H54 (cell line): ENCODE data around the gene ZCCHC13.
"Not testable (repeated sequence)": the region's sequence is repeated elsewhere in the genome, so short reads cannot be mapped to it uniquely, and the experiment has no call there.

ENCODE experiments used
- DNase-seq: peaks from one replicate; pipeline ENCODE4 v3.0.0; 2011; ENCODE audit warnings: low spot score, mixed read lengths; ENCODE audit not compliant: insufficient read length
- FAIRE-seq: peaks from 3 replicates; lab custom pipeline; 2011; peaks lifted over from hg19 to GRCh38; lab: Jason Lieb, UNC
- POLR2A ChIP-seq: IDR thresholded peaks from 2 replicates; pipeline ENCODE4 v1.6.1; 2011; ENCODE audit warnings: low read depth, mild to moderate bottlenecking, low read length

Gene ZCCHC13

DNA sequence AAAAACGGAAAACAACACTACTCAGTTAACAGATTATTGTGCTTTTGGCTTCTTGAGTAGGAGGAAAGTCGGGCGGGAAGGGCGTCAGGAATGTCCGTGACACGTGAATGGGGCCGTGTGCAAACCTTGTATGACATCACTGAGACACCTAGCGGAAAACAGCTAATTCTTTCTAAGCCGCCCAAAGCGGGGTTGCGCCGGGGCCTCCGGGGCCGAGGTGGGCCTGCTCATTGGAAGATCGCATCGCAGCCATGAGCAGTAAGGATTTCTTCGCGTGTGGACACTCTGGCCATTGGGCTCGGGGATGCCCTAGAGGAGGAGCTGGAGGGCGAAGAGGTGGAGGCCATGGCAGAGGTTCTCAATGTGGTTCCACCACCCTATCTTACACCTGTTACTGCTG, at the start of gene ZCCHC13:
TSS of gene ZCCHC13 (plus strand) at position 165 of the 400 bp plus-strand sequence. CDS start at position 252, 87 bp downstream.
- FAIRE-seq = no peak
- DNase-seq = no peak

DNA sequence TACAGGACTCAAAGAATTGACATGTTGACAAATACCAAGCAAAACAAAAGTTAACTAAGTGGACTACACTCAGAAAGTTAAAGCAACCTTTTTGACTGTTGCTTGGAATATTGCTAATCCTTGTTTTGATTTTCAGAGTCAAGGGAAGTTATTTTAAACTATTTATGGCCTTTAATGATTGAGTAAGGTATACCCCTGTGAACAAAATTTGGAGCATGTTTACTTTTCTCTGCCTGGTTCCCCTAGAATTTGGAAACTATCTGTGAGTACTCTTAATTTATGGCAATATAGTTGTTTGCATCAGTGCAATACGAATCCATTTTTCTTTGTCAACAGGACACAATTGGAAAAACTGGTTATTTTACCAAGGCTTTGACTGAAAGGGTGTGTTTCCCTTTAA, 45.9 kb upstream of the ZCCHC13 start:
- not testable (repeated sequence) for DNase-seq, FAIRE-seq

More for the DNA sequence above, at the start of gene ZCCHC13:
- no peak for TF ChIP-seq POLR2A

DNA sequence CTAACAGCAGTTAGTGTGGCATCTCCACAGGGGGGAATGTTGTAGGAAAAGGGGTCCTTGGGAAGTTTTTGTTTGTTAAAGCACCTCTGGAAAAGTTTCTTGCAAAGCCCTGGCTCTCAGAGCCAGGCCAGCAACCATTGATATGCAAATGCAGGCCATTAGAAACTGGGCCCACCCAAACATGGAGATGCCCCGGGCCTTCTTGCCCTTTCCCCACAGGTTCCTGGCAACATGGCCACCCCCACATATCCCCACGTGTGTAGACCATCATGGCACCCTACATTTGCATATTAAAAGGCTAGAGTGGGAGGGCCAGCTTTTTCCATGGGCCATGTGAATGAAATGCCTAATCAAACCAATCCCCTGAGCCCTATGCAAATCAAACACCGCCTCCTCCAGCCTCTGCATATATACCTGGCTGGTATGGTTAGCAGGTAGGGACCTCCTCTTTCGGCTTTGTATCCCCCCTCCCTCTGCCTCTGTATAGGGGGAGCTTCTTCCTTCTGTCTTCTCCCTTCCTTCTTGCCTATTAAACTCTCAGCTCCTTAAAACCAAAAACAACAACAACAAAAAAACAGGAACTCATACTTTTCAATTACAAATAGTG, 44.0 kb upstream of the ZCCHC13 start:
- TF ChIP-seq POLR2A = no peak
- DNase-seq = no peak

DNA sequence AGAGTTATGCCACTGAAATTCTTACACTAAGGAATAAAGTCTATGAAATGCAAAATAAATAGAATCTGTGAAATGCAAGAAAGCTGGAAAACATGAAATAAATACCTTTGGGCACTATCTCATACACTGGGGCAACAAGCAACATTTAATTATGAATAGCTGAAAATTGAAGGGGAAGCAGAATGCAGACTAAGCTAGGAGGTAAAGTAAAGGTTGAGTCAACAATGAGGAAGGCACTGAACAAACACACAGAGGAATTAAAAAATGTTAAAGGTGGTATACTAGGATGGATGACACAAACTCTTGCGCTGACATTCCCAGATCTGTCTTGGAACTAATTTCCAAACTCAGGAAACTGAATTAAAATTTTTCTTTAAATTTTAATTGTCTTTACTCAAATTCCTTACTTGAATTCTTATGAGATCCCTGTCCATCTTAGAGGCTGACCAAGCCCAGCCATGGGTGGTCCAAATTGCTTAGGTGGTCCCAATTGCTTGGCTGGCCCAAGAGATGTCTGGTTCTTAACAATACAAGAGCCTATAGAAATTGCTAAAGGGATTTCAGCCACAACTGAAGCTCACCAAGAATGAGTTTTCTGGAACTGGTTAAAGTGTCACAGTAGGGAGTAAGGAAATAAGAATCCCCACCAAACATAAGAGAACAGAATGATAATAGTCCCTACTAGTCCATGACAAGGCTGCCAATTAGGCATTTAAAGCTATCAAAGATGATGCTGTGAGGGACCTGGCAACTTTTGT, 41.3 kb upstream of the ZCCHC13 start:
- DNase-seq = no peak
- no peak for TF ChIP-seq POLR2A
- no peak for FAIRE-seq

More for the DNA sequence above, 44.0 kb upstream of the ZCCHC13 start:
- FAIRE-seq = no peak

DNA sequence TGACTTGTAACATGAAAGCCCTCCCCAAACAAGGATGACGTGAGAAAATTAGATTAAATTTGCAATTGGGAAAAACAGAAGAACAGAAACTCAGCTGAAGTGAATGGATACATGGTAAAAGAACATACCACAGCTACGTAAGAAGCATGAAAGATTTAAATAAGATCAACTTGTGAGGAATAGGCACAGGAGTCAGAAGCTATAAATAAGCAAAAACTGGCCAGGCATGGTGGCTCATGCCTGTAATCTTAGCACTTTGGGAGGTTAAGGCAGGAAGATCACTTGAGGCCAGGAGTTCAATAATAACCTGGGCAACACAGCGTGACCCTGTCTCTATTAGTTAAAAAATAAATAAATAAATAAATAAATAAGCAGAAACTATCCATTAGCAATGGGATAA, 33.6 kb upstream of the ZCCHC13 start:
- DNase-seq = no peak
- FAIRE-seq = no peak
- TF ChIP-seq POLR2A = no peak

DNA sequence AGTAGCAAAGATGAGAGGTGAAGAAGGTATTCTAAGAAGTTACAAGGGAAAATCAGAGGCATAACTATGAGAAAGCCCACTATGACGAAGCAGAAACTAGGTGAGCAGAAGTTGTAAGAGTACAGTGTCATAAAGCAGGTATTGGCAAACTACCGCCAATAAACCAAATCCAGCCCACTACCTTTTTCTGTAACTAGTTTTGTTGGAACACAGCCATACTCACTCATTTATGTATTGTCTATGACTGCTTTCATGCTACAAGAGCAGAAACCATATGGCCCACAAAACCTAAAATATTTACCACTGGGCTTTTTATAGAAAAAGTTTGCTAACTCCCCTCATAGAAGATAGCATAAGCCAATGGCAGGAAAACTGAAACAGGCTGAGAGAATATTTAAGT, 31.8 kb upstream of the ZCCHC13 start:
- no peak for FAIRE-seq
- no peak for DNase-seq
- TF ChIP-seq POLR2A = no peak

DNA sequence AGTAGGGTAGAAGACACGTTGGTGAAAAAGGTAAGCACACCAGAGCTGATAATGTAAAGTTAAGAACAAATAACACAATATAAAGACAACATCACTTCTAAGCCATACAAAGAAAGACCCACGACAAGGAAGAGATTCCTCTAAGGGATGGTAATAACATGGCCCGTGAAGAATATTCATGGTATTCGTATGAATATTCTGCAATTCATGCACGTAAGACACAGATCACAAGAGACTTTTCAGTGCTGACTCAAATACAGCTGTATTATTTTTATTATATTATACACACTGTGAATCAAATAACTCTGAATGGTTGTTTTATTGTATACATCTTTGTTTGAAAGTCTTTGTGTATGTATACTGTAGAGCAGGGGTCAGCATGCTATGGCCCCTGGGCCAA, 29.5 kb upstream of the ZCCHC13 start:
- DNase-seq = no peak
- no peak for FAIRE-seq
- TF ChIP-seq POLR2A = no peak

DNA sequence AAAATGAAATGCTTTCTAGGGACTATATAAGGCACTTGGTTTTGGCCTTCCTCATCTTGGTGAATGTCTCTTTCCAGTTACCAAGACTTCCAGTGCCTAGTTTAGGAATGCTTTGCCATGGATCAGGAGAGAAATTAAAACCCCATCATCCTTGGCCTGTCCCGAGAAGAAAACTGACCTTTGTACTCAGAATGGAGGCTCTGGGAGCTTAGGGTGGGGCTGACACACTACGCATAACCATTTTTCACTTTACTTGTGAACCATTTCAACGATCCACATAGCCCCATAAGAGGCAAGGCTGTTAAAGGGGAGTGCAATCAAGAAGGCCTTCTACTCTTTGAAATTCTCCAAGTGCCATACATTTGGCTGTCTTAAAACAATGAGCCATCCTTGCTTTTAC, 26.7 kb upstream of the ZCCHC13 start:
- DNase-seq = no peak
- no peak for FAIRE-seq
- no peak for TF ChIP-seq POLR2A

DNA sequence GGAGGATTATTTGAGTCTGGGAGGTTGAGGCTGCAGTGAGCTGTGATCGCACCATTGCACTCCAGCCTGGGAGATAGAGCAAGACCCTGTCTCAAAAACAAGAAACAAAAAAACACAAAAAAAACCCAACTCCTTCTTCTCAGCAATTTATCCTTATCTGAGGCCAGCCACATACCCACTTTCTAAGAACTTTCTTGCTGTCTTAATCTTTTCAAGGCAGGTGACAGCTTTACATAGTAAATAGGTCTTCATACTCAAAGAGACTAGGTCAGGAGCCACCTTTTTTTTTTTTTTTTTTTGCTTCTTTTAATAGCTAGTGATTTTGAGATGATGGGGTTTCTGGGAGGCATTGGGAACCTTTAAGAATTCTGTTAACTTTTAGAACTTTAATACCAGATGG, 26.1 kb upstream of the ZCCHC13 start:
- DNase-seq (no peak), FAIRE-seq (no peak)
- TF ChIP-seq POLR2A = no peak

DNA sequence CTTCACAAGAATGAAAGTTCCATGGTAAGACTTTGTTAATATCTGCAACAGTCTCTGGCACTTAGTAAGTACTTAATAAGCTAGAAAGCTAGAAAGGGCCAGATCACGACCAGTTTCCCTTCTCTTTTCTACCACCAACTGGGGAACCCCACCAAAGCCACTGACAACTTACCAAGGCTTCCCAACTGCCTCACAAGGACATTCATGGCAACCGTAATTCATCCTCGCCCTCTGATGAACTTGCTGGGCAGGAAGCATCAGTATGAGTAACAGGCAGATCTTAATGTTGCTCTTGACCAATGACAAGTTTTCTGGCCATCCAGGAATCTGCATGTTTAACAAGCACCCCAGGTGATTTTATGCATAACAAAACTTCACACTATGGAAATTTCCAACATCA, 23.2 kb upstream of the ZCCHC13 start:
- FAIRE-seq (no peak), DNase-seq (no peak)
- no peak for TF ChIP-seq POLR2A

DNA sequence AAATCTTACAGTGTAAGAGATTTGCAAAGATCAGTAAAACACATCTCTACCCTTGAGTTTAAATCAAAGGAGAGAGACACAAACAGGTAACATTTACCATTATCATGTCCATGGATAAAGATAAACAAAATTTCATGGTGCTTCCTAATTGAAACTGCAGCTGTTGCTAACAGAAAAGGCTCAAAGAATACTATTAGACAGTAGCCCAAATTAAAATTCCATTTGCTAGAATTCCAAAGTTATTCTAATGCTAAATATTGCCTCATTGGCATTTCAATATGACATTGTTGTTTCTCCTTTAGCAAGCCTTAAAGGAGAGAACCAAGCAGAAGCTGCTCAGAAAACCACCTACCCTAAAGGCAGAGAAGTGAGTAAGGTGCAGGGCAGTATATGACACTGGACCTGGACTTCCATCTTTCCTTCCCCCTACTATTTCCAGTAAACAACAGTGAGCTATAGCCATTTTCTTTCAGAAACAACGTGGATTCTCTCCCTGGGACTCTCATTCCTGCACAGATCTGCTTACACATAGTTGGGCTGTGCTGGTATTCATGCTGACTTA, 19.5 kb upstream of the ZCCHC13 start:
- no peak for DNase-seq
- no peak for FAIRE-seq
- TF ChIP-seq POLR2A = no peak

DNA sequence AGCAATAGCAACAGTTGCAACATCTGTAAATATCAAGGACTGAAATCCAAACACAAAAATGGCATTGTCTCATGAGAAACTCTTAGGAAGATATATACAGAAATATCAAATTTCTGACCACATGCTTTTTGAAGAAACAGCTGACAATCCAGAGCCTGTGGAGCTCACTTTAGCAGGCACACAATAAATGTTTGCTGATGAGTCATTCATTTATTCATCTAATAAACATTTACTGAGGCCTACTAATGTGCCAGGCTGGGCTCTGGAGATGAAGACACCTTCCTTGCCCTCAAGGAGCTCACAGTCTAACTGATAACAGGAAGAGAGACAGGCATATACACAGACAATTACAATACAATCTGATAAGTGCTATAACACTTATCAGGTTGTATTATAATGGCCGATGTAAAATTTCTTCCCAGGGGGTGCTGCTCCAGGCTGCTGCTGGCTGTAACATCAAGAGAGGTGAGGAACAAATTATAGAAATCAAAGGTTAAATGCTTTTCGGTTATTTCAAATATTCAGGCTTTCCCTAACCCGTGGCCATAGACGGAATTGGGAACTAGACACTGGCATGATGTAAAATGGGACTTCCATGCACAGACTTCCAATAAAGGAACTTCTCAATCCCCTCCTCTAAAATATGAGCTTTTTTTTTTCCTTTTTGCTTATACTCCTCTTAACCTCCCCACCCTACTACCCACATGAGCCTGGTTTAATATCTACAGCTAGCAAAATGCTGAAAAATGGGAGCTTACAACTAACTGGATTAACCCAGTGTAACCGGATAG, 16.8 kb upstream of the ZCCHC13 start:
- FAIRE-seq (no peak), DNase-seq (no peak)
- no peak for TF ChIP-seq POLR2A

DNA sequence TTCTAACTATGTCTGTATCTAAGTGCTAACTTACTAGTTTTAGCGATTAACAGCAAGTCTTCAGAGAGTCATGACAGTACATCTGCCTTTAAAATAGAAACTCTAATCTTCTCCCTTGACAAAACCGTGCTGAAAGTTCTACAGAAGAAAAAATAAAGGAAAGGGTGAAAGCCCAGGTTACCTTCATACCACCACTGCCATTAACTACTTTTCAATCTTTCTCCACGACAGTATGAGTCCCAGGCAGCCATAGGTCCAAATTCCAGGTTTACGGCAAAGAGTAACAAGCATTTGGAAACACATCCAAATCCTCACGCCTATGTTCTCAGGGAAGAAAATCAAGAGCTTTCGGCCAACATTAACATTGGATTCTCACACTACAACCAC, 12.4 kb upstream of the ZCCHC13 start:
- no peak for DNase-seq
- TF ChIP-seq POLR2A = no peak
- no peak for FAIRE-seq
